Astrocyte (in vitro differentiated cells and primary cell): ENCODE results near the gene MMP21. TPM values are rescaled to one million over a fixed set of nuclear protein-coding genes. Genes with fewer than 3 reads are reported as not detected.

Source experiments
- DNase-seq: peaks from one replicate; pipeline ENCODE4 v3.0.0-alpha.2; 2010; ENCODE audit warnings: low read depth
- FAIRE-seq: peaks from 2 replicates; lab custom pipeline; 2011; peaks lifted over from hg19 to GRCh38; lab: Jason Lieb, UNC
- H2AFZ ChIP-seq: 2 replicates; pipeline ENCODE4 v1.6.0; 2012; ENCODE audit warnings: low read depth, low read length, inconsistent platforms
- H3K27ac ChIP-seq: 2 replicates; pipeline ENCODE4 v1.5.1; 2011; ENCODE audit warnings: low read depth, low read length, inconsistent platforms
- H3K27me3 ChIP-seq: 2 replicates; pipeline ENCODE4 v1.6.0; 2011; ENCODE audit warnings: low read length, inconsistent platforms; ENCODE audit not compliant: insufficient read depth
- H3K36me3 ChIP-seq: 2 replicates; pipeline ENCODE4 v1.5.1; 2011; ENCODE audit warnings: low read length, inconsistent platforms; ENCODE audit not compliant: insufficient read depth
- H3K4me1 ChIP-seq: 2 replicates; pipeline ENCODE4 v1.5.1; 2011; ENCODE audit warnings: low read length, inconsistent platforms; ENCODE audit not compliant: insufficient read depth
- H3K4me2 ChIP-seq: 2 replicates; pipeline ENCODE4 v1.6.0; 2012; ENCODE audit warnings: low read length, inconsistent platforms
- H3K4me3 ChIP-seq: 2 replicates; pipeline ENCODE4 v1.5.1; 2011; ENCODE audit warnings: low read depth, mild to moderate bottlenecking, low read length, inconsistent platforms; ENCODE audit not compliant: insufficient read depth
- H3K79me2 ChIP-seq: 2 replicates; pipeline ENCODE4 v1.6.0; 2012; ENCODE audit warnings: mild to moderate bottlenecking, low read length, inconsistent platforms; ENCODE audit not compliant: insufficient read depth
- H3K9ac ChIP-seq: 2 replicates; pipeline ENCODE4 v1.6.0; 2012; ENCODE audit warnings: mild to moderate bottlenecking, low read length, inconsistent platforms
- H3K9me3 ChIP-seq: 2 replicates; pipeline ENCODE4 v1.5.1; 2012; ENCODE audit warnings: low read depth, mild to moderate bottlenecking, low read length, inconsistent platforms; ENCODE audit not compliant: insufficient read depth
- H4K20me1 ChIP-seq: 2 replicates; pipeline ENCODE4 v1.6.0; 2012; ENCODE audit warnings: low read length, inconsistent platforms; ENCODE audit not compliant: insufficient read depth
- H3K27ac Mint-ChIP-seq: one replicate; pipeline ENCODE4 v1.8.0; 2021; ENCODE audit warnings: mild to moderate bottlenecking, mixed read lengths; ENCODE audit not compliant: unreplicated experiment
- H3K27me3 Mint-ChIP-seq: one replicate; pipeline ENCODE4 v1.8.0; 2021; ENCODE audit warnings: low read depth, mixed read lengths; ENCODE audit not compliant: unreplicated experiment
- H3K36me3 Mint-ChIP-seq: one replicate; pipeline ENCODE4 v1.8.0; 2021; ENCODE audit warnings: low read depth, mixed read lengths; ENCODE audit not compliant: unreplicated experiment
- H3K4me1 Mint-ChIP-seq: one replicate; pipeline ENCODE4 v1.8.0; 2021; ENCODE audit warnings: low read depth, mixed read lengths; ENCODE audit not compliant: unreplicated experiment
- H3K4me3 Mint-ChIP-seq: one replicate; pipeline ENCODE4 v1.8.0; 2021; ENCODE audit warnings: mild to moderate bottlenecking, moderate library complexity, mixed read lengths; ENCODE audit not compliant: unreplicated experiment
- H3K9me3 Mint-ChIP-seq: one replicate; pipeline ENCODE4 v1.8.0; 2021; ENCODE audit warnings: mild to moderate bottlenecking, mixed read lengths; ENCODE audit not compliant: unreplicated experiment
- CTCF ChIP-seq: IDR thresholded peaks from 2 replicates; pipeline ENCODE4 v1.5.1; 2011; ENCODE audit warnings: low read depth, mild to moderate bottlenecking, inconsistent platforms, low read length, moderate library complexity; ENCODE audit not compliant: insufficient read depth
- EZH2 ChIP-seq: IDR thresholded peaks from 2 replicates; pipeline ENCODE4 v1.6.1; 2012; ENCODE audit warnings: mild to moderate bottlenecking, low read length, inconsistent platforms; ENCODE audit not compliant: insufficient read depth
- total RNA-seq: library from RNA; stranded (reverse); gene quantifications from 2 replicates; pipeline ENCODE4 v1.2.1, GENCODE V29; 2021

MMP21 gene
- total RNA-seq, 1 donor from 2014 or later = not detected

DNA sequence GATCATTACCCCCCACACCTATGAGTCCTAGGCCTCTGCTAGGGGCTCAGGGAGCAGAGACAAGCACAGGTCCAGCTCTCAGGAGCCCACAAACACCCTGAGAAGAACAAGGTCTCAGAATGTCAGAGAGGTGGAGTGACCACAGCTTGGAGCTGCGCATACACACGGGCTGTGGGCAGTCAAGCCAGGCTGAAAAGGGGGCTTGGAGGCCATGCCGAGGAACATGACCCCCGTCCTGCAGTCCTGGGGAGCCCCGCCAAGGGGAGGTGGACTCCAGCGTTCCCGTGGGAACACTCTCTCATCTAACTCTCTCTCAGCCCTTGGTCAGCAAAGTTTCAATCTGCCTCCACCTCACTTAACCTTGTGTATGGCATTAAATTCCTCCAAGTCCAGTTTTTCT is 7.8 kb upstream of the MMP21 start:
- FAIRE-seq (no peak), DNase-seq (no peak)
- Histone ChIP-seq H3K79me2 (no peaks in the 10 kb centered on the region), H3K4me1 (no peaks in the 10 kb centered on the region), H3K27me3 (no peaks in the 10 kb centered on the region), H3K4me3 (no peak overlapping the region), H3K9ac (no peak overlapping the region), H3K4me2 (no peak overlapping the region), H2AFZ (no peak overlapping the region), H3K27ac (no peak overlapping the region), H4K20me1 (no peaks in the 10 kb centered on the region), H3K36me3 (no peaks in the 10 kb centered on the region), H3K9me3 (no peaks in the 10 kb centered on the region)
- H3K36me3 Mint-ChIP-seq = peaks cover 13% of the 10 kb centered on the region
- TF ChIP-seq CTCF = no peak
- no peak for TF ChIP-seq EZH2
- peaks cover 17% of the 10 kb centered on the region for H3K4me1 Mint-ChIP-seq
- H3K4me3 Mint-ChIP-seq = no peak overlapping the region
- peaks cover 10% of the 10 kb centered on the region for H3K9me3 Mint-ChIP-seq
- peaks cover 12% of the 10 kb centered on the region for H3K27me3 Mint-ChIP-seq
- no peak overlapping the region for H3K27ac Mint-ChIP-seq

DNA sequence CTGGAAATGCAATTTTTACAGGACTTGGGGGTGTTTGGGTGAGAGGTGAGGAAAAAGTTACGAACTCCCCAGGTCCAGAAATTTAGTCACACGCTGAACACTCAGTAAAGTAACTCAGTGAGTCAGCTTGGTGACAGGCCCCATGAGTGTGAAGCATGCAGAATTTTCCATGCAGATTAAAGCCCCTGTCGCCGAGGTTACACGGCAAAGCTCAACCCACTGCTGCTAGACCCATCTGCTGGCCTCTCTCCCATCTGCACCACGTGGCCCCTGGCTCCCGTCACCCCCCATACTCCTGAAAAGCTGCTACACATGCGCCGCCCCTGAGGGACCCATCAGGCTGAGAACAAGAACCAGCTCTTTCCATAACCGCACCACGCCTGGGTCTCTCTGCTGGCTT is 7.0 kb upstream of the MMP21 start:
- Mint-ChIP-seq H3K4me3 (no peak overlapping the region), H3K9me3 (peaks cover 14% of the 10 kb centered on the region), H3K27ac (no peak overlapping the region), H3K27me3 (peaks cover 17% of the 10 kb centered on the region), H3K36me3 (peaks cover 11% of the 10 kb centered on the region), H3K4me1 (peaks cover 14% of the 10 kb centered on the region)
- no peak for DNase-seq
- no peaks in the 10 kb centered on the region for H3K36me3 ChIP-seq
- no peak overlapping the region for H3K4me3 ChIP-seq
- H3K27me3 ChIP-seq = no peaks in the 10 kb centered on the region
- TF ChIP-seq EZH2 (no peak), CTCF (no peak)
- H3K27ac ChIP-seq = no peak overlapping the region
- H4K20me1 ChIP-seq = no peaks in the 10 kb centered on the region
- H3K9me3 ChIP-seq = no peaks in the 10 kb centered on the region
- FAIRE-seq = no peak
- H3K9ac ChIP-seq = no peak overlapping the region
- H2AFZ ChIP-seq = no peak overlapping the region
- H3K79me2 ChIP-seq = no peaks in the 10 kb centered on the region
- H3K4me1 ChIP-seq = no peaks in the 10 kb centered on the region
- no peak overlapping the region for H3K4me2 ChIP-seq

- Mint-ChIP-seq H3K9me3 (peaks cover 14% of the 10 kb centered on the region), H3K27ac (no peak overlapping the region), H3K4me3 (no peak overlapping the region), H3K4me1 (peaks cover 11% of the 10 kb centered on the region), H3K36me3 (peaks cover 9% of the 10 kb centered on the region), H3K27me3 (peaks cover 21% of the 10 kb centered on the region)
- Histone ChIP-seq H3K4me2 (no peak overlapping the region), H3K4me1 (no peaks in the 10 kb centered on the region), H3K9me3 (no peaks in the 10 kb centered on the region), H3K36me3 (no peaks in the 10 kb centered on the region), H3K79me2 (no peaks in the 10 kb centered on the region), H3K27me3 (no peaks in the 10 kb centered on the region), H2AFZ (no peak overlapping the region), H3K9ac (no peak overlapping the region), H3K27ac (no peak overlapping the region), H4K20me1 (no peaks in the 10 kb centered on the region), H3K4me3 (no peak overlapping the region)
- TF ChIP-seq CTCF = no peak
- TF ChIP-seq EZH2 = no peak
- DNase-seq (no peak), FAIRE-seq (no peak)
Measured at GRCh38 chr10:125782054-125782453, 6.4 kb upstream of the MMP21 start.
